Measurements from ENCODE around the gene SLC38A2. TPM values are rescaled to one million over a fixed set of nuclear protein-coding genes. Genes with fewer than 3 reads are reported as not detected.

SLC38A2 gene
- total RNA-seq, 1 experiment from 2014 or later = 381 TPM

DNA sequence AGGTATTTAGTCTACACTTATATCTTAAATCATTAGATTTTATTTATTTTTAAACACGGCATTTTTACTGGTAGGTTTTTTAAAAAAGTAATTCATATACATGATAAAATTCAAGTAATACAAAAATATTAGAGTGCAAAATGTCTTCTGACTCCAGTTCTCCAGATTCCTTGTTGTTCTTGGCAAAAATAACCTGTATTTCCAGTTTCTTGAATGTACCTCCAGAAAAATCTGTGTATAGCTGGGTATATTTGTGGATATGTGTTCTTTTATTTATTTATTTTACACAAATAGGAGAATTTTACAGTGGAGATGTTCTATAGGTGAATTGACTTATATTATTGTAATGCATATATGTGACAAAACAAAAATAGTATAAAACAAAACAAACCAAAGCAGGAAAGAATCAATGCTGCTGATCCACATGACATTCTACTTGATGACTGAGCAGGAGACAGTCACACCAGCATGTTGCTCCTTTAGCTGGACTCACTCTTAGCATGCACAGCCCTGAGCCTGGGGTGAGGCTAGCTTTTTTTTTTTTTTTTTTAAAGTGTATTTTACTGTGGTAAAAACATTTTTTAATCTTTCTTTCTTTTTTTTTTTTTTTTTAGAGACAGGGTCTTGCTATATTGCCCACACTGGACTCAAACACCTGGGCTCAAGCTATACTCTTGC is 42.2 kb upstream of the SLC38A2 start:
- ChIA-PET POLR2A (no interaction called here), CTCF (no interaction called here)
- TF ChIP-seq ZNF317 (CRISPR knock-in tag; IDR thresholded peaks at IDR 0.05; ENCODE audit: borderline replicate concordance, low read depth) (no peak), NFATC4 (CRISPR knock-in tag; IDR thresholded peaks at IDR 0.05) (no peak), ZNF396 (CRISPR knock-in tag; IDR thresholded peaks at IDR 0.05; ENCODE audit: borderline replicate concordance) (no peak)
- TF ChIP-seq, protein P1, sequence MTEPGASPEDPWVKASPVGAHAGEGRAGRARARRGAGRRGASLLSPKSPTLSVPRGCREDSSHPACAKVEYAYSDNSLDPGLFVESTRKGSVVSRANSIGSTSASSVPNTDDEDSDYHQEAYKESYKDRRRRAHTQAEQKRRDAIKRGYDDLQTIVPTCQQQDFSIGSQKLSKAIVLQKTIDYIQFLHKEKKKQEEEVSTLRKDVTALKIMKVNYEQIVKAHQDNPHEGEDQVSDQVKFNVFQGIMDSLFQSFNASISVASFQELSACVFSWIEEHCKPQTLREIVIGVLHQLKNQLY (CRISPR knock-in tag; IDR thresholded peaks at IDR 0.05) = no peak
- TF ChIP-seq, protein P2, sequence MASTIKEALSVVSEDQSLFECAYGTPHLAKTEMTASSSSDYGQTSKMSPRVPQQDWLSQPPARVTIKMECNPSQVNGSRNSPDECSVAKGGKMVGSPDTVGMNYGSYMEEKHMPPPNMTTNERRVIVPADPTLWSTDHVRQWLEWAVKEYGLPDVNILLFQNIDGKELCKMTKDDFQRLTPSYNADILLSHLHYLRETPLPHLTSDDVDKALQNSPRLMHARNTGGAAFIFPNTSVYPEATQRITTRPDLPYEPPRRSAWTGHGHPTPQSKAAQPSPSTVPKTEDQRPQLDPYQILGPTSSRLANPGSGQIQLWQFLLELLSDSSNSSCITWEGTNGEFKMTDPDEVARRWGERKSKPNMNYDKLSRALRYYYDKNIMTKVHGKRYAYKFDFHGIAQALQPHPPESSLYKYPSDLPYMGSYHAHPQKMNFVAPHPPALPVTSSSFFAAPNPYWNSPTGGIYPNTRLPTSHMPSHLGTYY (CRISPR knock-in tag; IDR thresholded peaks at IDR 0.05) = no peak
- H3K27me3 Mint-ChIP-seq (ENCODE audit: low read depth) = no peaks in the 10 kb centered on the region
- H3K4me1 Mint-ChIP-seq = peaks cover 6% of the 10 kb centered on the region
- peaks cover 20% of the 10 kb centered on the region for H3K9me3 Mint-ChIP-seq
- H3K4me3 Mint-ChIP-seq = no peak overlapping the region
- DNase-seq (ENCODE audit: low spot score) (no peak), ATAC-seq (no peak)
- H3K27ac Mint-ChIP-seq = no peak overlapping the region
- H3K36me3 Mint-ChIP-seq = peaks cover 20% of the 10 kb centered on the region

DNA sequence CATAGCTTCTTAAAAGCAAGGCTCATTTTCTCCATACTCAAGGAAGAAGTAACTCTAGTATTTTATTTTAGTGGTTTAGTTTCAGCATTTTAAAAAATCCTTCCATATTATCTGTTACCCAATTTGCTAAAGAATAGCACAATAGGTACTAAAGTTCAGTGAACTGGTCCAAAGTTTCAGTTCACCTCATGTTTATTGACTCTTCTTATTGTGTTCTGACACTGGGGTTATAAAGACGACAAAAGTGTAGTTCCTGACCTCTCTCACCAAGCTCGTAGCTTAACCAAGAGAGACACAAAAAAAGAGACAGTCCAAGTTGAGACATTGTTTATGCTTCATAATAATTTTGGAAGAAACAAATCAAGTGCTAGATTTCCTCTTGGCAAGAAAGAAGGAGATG is 40.8 kb upstream of the SLC38A2 start:
- TF ChIP-seq SMAD4 (CRISPR knock-in tag; IDR thresholded peaks at IDR 0.05) (no peak), ESRRA (CRISPR knock-in tag; IDR thresholded peaks at IDR 0.05; ENCODE audit: borderline replicate concordance) (no peak), NR2C2 (CRISPR knock-in tag; IDR thresholded peaks at IDR 0.05) (no peak)
- TF ChIP-seq, protein P3, sequence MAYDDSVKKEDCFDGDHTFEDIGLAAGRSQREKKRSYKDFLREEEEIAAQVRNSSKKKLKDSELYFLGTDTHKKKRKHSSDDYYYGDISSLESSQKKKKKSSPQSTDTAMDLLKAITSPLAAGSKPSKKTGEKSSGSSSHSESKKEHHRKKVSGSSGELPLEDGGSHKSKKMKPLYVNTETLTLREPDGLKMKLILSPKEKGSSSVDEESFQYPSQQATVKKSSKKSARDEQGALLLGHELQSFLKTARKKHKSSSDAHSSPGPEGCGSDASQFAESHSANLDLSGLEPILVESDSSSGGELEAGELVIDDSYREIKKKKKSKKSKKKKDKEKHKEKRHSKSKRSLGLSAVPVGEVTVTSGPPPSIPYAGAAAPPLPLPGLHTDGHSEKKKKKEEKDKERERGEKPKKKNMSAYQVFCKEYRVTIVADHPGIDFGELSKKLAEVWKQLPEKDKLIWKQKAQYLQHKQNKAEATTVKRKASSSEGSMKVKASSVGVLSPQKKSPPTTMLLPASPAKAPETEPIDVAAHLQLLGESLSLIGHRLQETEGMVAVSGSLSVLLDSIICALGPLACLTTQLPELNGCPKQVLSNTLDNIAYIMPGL (CRISPR knock-in tag; IDR thresholded peaks at IDR 0.05) = no peak
- TF ChIP-seq, protein P4, sequence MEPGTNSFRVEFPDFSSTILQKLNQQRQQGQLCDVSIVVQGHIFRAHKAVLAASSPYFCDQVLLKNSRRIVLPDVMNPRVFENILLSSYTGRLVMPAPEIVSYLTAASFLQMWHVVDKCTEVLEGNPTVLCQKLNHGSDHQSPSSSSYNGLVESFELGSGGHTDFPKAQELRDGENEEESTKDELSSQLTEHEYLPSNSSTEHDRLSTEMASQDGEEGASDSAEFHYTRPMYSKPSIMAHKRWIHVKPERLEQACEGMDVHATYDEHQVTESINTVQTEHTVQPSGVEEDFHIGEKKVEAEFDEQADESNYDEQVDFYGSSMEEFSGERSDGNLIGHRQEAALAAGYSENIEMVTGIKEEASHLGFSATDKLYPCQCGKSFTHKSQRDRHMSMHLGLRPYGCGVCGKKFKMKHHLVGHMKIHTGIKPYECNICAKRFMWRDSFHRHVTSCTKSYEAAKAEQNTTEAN (CRISPR knock-in tag; IDR thresholded peaks at IDR 0.05) = no peak
- TF ChIP-seq, protein P5, sequence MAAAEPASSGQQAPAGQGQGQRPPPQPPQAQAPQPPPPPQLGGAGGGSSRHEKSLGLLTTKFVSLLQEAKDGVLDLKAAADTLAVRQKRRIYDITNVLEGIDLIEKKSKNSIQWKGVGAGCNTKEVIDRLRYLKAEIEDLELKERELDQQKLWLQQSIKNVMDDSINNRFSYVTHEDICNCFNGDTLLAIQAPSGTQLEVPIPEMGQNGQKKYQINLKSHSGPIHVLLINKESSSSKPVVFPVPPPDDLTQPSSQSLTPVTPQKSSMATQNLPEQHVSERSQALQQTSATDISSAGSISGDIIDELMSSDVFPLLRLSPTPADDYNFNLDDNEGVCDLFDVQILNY (CRISPR knock-in tag; IDR thresholded peaks at IDR 0.05) = no peak
- Mint-ChIP-seq H3K36me3 (peaks cover 7% of the 10 kb centered on the region), H3K27ac (no peak overlapping the region), H3K9me3 (peaks cover 7% of the 10 kb centered on the region), H3K27me3 (ENCODE audit: low read depth) (no peaks in the 10 kb centered on the region), H3K4me3 (no peak overlapping the region), H3K4me1 (peaks cover 6% of the 10 kb centered on the region)
- DNase-seq (ENCODE audit: low spot score) (no peak), ATAC-seq (no peak)
- ChIA-PET POLR2A (no interaction called here), CTCF (no interaction called here)

DNA sequence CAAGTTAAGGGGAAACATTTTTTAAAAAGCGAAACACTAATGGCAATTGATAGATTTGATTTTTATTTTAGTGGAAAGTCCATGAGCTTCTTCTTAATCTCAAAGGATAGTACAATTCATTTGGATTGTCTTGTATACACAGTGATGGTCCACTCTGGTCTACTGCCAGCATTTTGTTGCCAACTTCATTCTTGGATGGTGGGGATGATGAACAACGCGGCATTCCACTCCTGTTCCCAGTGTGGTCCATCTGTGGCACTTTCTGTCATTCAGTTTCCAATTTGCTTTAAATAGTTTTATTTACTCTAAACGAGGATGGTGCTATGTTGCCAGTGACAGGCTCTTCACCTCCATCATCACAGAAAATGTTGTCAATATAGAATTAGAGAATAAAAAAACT is 40.3 kb upstream of the SLC38A2 start:
- CTCF ChIA-PET = no interaction called here
- TF ChIP-seq ETV6 (CRISPR knock-in tag; IDR thresholded peaks at IDR 0.05) = no peak
- TF ChIP-seq RELA (CRISPR knock-in tag; IDR thresholded peaks at IDR 0.05; ENCODE audit: borderline replicate concordance) = no peak
- TF ChIP-seq, protein P6, sequence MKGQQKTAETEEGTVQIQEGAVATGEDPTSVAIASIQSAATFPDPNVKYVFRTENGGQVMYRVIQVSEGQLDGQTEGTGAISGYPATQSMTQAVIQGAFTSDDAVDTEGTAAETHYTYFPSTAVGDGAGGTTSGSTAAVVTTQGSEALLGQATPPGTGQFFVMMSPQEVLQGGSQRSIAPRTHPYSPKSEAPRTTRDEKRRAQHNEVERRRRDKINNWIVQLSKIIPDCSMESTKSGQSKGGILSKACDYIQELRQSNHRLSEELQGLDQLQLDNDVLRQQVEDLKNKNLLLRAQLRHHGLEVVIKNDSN (CRISPR knock-in tag; IDR thresholded peaks at IDR 0.05) = no peak
- TF ChIP-seq, protein P7, sequence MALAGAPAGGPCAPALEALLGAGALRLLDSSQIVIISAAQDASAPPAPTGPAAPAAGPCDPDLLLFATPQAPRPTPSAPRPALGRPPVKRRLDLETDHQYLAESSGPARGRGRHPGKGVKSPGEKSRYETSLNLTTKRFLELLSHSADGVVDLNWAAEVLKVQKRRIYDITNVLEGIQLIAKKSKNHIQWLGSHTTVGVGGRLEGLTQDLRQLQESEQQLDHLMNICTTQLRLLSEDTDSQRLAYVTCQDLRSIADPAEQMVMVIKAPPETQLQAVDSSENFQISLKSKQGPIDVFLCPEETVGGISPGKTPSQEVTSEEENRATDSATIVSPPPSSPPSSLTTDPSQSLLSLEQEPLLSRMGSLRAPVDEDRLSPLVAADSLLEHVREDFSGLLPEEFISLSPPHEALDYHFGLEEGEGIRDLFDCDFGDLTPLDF (CRISPR knock-in tag; IDR thresholded peaks at IDR 0.05) = no peak
- no peak for TF ChIP-seq TEAD1 (CRISPR knock-in tag; IDR thresholded peaks at IDR 0.05)
- no peak for TF ChIP-seq GRHL2 (CRISPR knock-in tag; IDR thresholded peaks at IDR 0.05; ENCODE audit: insufficient replicate concordance, severe bottlenecking)
- no peak for TF ChIP-seq ELF4 (CRISPR knock-in tag; IDR thresholded peaks at IDR 0.05; ENCODE audit: low read depth)
- TF ChIP-seq ESRRA (CRISPR knock-in tag; IDR thresholded peaks at IDR 0.05; ENCODE audit: borderline replicate concordance) = no peak
- no peak for TF ChIP-seq RORB (CRISPR knock-in tag; IDR thresholded peaks at IDR 0.05)
- TF ChIP-seq MYBL2 (CRISPR knock-in tag; IDR thresholded peaks at IDR 0.05) = no peak
- no peak for TF ChIP-seq OVOL2 (CRISPR knock-in tag; IDR thresholded peaks at IDR 0.05; ENCODE audit: borderline replicate concordance)
- TF ChIP-seq, protein P4 (CRISPR knock-in tag; IDR thresholded peaks at IDR 0.05) = no peak
- no peak for TF ChIP-seq CREB1 (CRISPR knock-in tag; IDR thresholded peaks at IDR 0.05)
- TF ChIP-seq IRF2 (CRISPR knock-in tag; IDR thresholded peaks at IDR 0.05; ENCODE audit: borderline replicate concordance, low read depth) = no peak

More for the DNA sequence above, 40.3 kb upstream of the SLC38A2 start:
- Mint-ChIP-seq H3K36me3 (peaks cover 2% of the 10 kb centered on the region), H3K4me1 (peaks cover 5% of the 10 kb centered on the region), H3K27ac (no peak overlapping the region), H3K27me3 (ENCODE audit: low read depth) (no peaks in the 10 kb centered on the region), H3K9me3 (peaks cover 2% of the 10 kb centered on the region), H3K4me3 (no peak overlapping the region)
- DNase-seq (ENCODE audit: low spot score) (no peak), ATAC-seq (no peak)
- POLR2A ChIA-PET = interaction anchor here (0.5 kb wide), 1 partner anchor 47 kb away, joined by 3 read pairs; no protein-coding TSS in a partner anchor
